ENCODE results near the gene MBNL2.

Gene MBNL2

DNA sequence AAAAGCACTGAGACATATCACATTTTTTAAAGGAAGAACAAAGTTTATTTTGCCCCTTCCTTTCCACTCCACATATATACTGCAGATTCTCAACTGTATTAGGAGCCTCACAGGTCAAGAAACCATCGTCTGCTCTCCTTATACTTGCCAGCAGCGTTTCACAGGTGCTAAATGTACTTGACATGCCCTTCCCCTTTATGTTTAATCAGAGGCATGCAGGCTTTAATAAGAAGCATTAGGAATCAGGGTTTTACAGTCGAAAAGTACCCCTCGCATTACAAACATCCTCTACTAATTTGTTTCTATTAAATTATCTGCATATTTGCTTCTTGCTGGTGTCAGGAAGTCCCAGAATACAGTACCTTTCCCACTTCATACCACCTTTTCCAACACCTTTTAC is 208.2 kb downstream of the MBNL2 start:
- no peaks in the 10 kb centered on the region for H3K79me2 ChIP-seq (ENCODE audit: insufficient read depth, low read depth)
- no peaks in the 10 kb centered on the region for H3K4me1 ChIP-seq (ENCODE audit: low read depth, poor library complexity, severe bottlenecking)
- H3K4me3 ChIP-seq (IDR thresholded peaks at IDR 0.05; ENCODE audit: insufficient read depth, low read depth, low read length), result no peak overlapping the region
- H3K36me3 ChIP-seq (ENCODE audit: insufficient read depth), result no peaks in the 10 kb centered on the region
- no peak overlapping the region for H3K27ac ChIP-seq
- H2AFZ ChIP-seq (ENCODE audit: low read depth), result no peak overlapping the region
- H4K20me1 ChIP-seq (ENCODE audit: insufficient read depth), result no peaks in the 10 kb centered on the region
- no peak overlapping the region for H3K4me2 ChIP-seq
- no peaks in the 10 kb centered on the region for H3K27me3 ChIP-seq (ENCODE audit: insufficient read depth, low read depth)
- TF ChIP-seq, protein P1, sequence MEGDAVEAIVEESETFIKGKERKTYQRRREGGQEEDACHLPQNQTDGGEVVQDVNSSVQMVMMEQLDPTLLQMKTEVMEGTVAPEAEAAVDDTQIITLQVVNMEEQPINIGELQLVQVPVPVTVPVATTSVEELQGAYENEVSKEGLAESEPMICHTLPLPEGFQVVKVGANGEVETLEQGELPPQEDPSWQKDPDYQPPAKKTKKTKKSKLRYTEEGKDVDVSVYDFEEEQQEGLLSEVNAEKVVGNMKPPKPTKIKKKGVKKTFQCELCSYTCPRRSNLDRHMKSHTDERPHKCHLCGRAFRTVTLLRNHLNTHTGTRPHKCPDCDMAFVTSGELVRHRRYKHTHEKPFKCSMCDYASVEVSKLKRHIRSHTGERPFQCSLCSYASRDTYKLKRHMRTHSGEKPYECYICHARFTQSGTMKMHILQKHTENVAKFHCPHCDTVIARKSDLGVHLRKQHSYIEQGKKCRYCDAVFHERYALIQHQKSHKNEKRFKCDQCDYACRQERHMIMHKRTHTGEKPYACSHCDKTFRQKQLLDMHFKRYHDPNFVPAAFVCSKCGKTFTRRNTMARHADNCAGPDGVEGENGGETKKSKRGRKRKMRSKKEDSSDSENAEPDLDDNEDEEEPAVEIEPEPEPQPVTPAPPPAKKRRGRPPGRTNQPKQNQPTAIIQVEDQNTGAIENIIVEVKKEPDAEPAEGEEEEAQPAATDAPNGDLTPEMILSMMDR (conservative IDR thresholded peaks at IDR 0.05; ENCODE audit: low read depth, low read length), result no peak
- H3K9ac ChIP-seq, result no peak overlapping the region

DNA sequence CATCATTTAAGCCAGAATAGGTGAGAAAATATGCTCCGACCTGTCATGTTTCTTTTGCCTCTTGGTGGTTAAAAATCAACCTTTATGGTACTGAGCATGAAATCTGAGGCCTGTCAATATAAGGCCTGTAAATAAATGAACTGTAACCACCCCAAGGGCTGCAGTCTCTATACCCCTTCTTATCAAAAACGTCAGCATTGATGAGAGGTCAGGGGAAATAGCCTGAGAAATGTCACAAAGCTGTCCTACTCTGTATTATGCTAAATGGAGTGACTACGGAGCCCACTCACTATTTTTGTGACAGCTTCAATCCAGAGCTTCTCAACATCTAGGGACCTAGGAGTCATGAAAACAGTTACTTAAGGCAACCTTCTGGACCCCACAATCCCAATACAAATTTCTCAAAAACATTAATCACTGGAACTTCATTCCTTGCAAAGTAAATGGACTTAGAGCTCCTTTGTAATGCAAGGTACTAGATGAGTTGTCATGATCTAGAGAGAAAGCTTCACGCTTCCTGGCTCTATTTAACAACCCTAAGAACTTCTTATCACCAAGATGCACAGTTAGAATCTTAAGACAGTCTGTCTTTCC is 209.1 kb downstream of the MBNL2 start:
- H3K27me3 ChIP-seq (ENCODE audit: insufficient read depth, low read depth), result no peaks in the 10 kb centered on the region
- H3K79me2 ChIP-seq (ENCODE audit: insufficient read depth, low read depth), result 0 out of 2 replicates have a peak, but pooled peaks cover 7% of the 10 kb centered on the region
- no peak overlapping the region for H3K4me3 ChIP-seq (IDR thresholded peaks at IDR 0.05; ENCODE audit: insufficient read depth, low read depth, low read length)
- TF ChIP-seq, protein P1 (conservative IDR thresholded peaks at IDR 0.05; ENCODE audit: low read depth, low read length), result no peak
- H3K36me3 ChIP-seq (ENCODE audit: insufficient read depth), result no peaks in the 10 kb centered on the region
- no peak overlapping the region for H2AFZ ChIP-seq (ENCODE audit: low read depth)
- H3K4me1 ChIP-seq (ENCODE audit: low read depth, poor library complexity, severe bottlenecking), result peaks cover 8% of the 10 kb centered on the region
- no peak overlapping the region for H3K27ac ChIP-seq
- H3K9ac ChIP-seq, result no peak overlapping the region
- H3K4me2 ChIP-seq, result no peak overlapping the region
- no peaks in the 10 kb centered on the region for H4K20me1 ChIP-seq (ENCODE audit: insufficient read depth)

DNA sequence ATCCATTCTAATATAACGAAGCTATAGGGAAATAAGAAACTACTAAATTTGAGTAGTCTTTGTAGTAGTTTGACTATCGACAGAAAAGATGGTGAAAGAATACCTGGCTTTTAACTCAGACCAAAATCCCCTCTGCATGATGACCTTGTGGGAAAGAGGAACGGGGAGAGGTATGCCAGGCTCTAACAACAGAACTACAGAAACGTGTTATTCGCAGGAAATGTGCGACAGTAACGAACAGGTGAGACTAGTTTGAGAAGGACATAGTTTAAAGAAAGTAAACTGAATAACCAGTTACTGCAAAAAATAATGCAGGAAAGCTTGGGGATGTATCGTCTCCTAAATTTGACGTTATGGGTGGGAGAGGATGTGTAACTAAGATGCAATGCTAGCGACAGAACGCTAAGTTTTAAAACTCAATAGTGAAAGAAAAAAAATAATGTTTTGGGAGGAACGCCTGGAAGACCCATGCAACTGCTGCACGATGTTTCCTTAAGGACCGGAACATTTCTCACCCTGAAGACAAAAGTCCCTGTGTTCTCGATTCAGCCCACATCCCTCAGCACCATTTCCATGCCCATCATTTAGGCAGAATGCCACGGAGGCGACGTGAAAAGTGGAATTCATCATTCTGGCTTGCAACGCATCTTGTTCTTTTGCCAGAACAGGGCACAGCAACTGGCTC is 210.2 kb downstream of the MBNL2 start:
- Histone ChIP-seq H2AFZ (ENCODE audit: low read depth) (peak overlapping the region; percentile 77), H3K4me2 (peak overlapping the region; percentile 52), H3K27me3 (ENCODE audit: insufficient read depth, low read depth) (no peaks in the 10 kb centered on the region), H3K4me3 (IDR thresholded peaks at IDR 0.05; ENCODE audit: insufficient read depth, low read depth, low read length) (no peak overlapping the region), H3K79me2 (ENCODE audit: insufficient read depth, low read depth) (peaks cover 17% of the 10 kb centered on the region; the same call in 1 of the 2 replicates), H3K36me3 (ENCODE audit: insufficient read depth) (no peaks in the 10 kb centered on the region), H3K9ac (no peak overlapping the region), H3K4me1 (ENCODE audit: low read depth, poor library complexity, severe bottlenecking) (peaks cover 9% of the 10 kb centered on the region), H3K27ac (no peak overlapping the region), H4K20me1 (ENCODE audit: insufficient read depth) (no peaks in the 10 kb centered on the region)
- TF ChIP-seq, protein P1 (conservative IDR thresholded peaks at IDR 0.05; ENCODE audit: low read depth, low read length), result no peak

DNA sequence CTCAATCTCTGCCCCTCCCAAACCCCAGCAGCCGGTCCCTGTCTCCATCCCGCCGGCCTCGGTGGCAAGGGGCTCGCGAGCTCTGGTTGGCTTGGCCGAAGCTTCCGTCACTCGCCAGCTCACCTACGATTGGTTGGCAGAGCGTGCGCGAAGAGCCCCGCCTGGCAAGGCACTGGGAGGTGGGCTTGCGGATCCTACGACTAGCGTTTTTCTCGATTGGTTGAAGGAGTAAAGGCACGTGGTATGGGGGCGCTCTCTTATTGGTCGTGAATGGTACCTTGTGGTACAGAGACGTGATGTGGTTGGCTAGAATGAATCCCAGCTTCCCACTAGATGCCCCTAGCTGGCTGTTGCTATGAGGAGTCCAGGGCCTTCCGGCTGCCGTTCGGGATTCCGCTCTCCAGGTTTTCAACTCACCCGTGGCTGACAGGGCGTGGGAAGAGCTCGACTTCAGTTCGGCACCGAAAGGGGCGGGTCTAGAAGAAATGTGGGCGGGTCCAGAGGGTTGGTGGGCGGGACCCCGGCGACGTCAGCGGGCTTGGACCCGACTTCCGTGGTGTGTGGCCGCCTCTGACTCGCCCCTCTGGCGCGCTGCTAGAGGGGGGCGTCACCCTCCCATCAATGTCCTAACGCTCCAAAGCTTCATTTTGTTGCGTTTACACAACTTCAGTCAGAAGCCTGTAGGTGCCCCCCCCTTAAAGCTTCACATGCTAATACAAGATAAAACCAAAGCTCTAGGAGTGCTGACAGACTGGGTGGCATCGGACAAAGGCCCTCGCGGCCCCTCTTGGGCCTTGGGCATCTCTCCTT is 211.0 kb downstream of the MBNL2 start:
- H2AFZ ChIP-seq (ENCODE audit: low read depth), result peak overlapping the region; percentile 81
- peak overlapping the region; percentile 93 for H3K27ac ChIP-seq
- H3K4me3 ChIP-seq (IDR thresholded peaks at IDR 0.05; ENCODE audit: insufficient read depth, low read depth, low read length), result no peak overlapping the region
- no peaks in the 10 kb centered on the region for H3K27me3 ChIP-seq (ENCODE audit: insufficient read depth, low read depth)
- H3K36me3 ChIP-seq (ENCODE audit: insufficient read depth), result no peaks in the 10 kb centered on the region
- TF ChIP-seq, protein P1 (conservative IDR thresholded peaks at IDR 0.05; ENCODE audit: low read depth, low read length), result no peak
- peaks cover 25% of the 10 kb centered on the region; the same call in 1 of the 2 replicates for H3K79me2 ChIP-seq (ENCODE audit: insufficient read depth, low read depth)
- peaks cover 9% of the 10 kb centered on the region for H3K4me1 ChIP-seq (ENCODE audit: low read depth, poor library complexity, severe bottlenecking)
- no peaks in the 10 kb centered on the region for H4K20me1 ChIP-seq (ENCODE audit: insufficient read depth)
- H3K4me2 ChIP-seq, result peak overlapping the region; percentile 52; the same call in 1 of the 2 replicates
- peak overlapping the region; percentile 83 for H3K9ac ChIP-seq

Measured in KMS-11 (cell line).